ENCODE results near the gene DPP10.

DNA sequence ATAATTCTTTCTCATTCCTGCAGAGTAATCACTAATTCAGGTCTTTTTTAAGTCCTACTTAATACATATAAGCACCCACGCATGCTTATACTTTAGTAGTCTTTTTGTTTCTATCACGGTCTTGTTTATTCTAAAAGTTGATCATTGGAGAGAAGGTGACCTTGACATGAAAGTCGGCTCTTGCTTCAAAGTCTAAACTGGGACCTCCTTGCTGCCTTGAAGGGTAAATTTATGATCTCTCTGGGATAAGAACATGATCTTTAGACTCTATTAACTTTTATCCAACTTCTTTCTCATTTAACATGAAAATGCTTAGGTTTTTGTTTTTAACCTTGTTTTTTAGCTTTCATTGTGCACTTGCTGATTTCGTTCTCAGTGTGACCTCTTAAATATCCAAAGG lies 792.3 kb downstream of the DPP10 start:
- TF ChIP-seq, protein P1, sequence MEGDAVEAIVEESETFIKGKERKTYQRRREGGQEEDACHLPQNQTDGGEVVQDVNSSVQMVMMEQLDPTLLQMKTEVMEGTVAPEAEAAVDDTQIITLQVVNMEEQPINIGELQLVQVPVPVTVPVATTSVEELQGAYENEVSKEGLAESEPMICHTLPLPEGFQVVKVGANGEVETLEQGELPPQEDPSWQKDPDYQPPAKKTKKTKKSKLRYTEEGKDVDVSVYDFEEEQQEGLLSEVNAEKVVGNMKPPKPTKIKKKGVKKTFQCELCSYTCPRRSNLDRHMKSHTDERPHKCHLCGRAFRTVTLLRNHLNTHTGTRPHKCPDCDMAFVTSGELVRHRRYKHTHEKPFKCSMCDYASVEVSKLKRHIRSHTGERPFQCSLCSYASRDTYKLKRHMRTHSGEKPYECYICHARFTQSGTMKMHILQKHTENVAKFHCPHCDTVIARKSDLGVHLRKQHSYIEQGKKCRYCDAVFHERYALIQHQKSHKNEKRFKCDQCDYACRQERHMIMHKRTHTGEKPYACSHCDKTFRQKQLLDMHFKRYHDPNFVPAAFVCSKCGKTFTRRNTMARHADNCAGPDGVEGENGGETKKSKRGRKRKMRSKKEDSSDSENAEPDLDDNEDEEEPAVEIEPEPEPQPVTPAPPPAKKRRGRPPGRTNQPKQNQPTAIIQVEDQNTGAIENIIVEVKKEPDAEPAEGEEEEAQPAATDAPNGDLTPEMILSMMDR (IDR thresholded peaks at IDR 0.05) = no peak
- no peak for TF ChIP-seq EP300 (IDR thresholded peaks at IDR 0.05)
- no peak for TF ChIP-seq POLR2A (IDR thresholded peaks at IDR 0.05; ENCODE audit: low read depth)

Measured in esophagus muscularis mucosa (tissue), 4 donors.